Measurements from ENCODE around the gene NMU. TPM values are rescaled to one million over a fixed set of nuclear protein-coding genes. Genes with fewer than 3 reads are reported as not detected.

The NMU gene
- total and polyA plus RNA-seq, 9 of the 15 experiments (the other 6 are each of a cell fraction or from before 2014, with no cell fraction given): 73.8 to 846 (median 599) TPM

DNA sequence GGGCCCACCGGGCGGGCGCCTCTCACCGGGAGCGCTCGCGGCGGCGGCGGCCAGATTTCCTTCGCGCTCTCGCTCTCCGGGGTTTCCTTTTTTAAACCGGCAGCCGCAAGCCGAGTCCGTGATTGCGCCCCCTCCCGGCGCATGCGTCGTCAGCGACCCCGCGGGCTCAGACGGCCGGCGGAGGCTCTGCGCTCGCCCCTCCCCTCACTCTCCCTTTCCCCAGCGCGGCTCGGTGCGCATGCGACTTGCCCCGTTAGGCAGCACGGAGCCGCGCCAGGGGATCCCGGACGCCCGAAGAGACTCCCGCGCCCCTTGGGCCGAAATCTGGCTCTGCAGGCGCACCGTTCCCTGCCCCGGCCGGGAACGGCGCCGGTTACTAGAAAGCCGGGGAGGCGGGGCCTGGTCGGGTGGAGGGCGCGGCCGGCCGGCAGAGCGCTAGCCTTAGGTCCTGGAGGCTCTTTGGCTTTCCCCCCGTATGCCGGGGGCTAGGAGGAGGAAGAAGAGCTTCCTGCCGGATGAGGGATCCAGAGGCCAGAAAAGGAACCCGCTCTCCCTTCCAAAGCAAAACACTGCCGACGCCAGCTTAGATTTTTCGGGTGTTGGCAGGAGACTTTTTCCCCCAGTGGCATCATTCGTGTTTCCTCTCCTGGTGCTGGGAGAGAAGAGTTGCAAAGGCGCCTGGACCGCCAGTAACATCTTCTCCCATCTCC, 89.2 kb downstream of the NMU start, which contains the start of gene CLOCK (continued):
- TF ChIP-seq CHD7 (IDR thresholded peaks at IDR 0.05; ENCODE audit: low read depth, low read length) (no peak), NFE2L1 (tag; IDR thresholded peaks at IDR 0.05; ENCODE audit: borderline replicate concordance, low read depth) (no peak), ERF (CRISPR knock-in tag; IDR thresholded peaks at IDR 0.05) (0 out of 2 replicates have a peak, but pooled peaks have one; percentile 46), CBX5 (IDR thresholded peaks at IDR 0.05; ENCODE audit: borderline replicate concordance, low read depth) (no peak)
- TF ChIP-seq, protein P1, sequence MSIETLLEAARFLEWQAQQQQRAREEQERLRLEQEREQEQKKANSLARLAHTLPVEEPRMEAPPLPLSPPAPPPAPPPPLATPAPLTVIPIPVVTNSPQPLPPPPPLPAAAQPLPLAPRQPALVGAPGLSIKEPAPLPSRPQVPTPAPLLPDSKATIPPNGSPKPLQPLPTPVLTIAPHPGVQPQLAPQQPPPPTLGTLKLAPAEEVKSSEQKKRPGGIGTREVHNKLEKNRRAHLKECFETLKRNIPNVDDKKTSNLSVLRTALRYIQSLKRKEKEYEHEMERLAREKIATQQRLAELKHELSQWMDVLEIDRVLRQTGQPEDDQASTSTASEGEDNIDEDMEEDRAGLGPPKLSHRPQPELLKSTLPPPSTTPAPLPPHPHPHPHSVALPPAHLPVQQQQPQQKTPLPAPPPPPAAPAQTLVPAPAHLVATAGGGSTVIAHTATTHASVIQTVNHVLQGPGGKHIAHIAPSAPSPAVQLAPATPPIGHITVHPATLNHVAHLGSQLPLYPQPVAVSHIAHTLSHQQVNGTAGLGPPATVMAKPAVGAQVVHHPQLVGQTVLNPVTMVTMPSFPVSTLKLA (conservative IDR thresholded peaks at IDR 0.05): peak; percentile 35 to 72
- TF ChIP-seq, protein P2, sequence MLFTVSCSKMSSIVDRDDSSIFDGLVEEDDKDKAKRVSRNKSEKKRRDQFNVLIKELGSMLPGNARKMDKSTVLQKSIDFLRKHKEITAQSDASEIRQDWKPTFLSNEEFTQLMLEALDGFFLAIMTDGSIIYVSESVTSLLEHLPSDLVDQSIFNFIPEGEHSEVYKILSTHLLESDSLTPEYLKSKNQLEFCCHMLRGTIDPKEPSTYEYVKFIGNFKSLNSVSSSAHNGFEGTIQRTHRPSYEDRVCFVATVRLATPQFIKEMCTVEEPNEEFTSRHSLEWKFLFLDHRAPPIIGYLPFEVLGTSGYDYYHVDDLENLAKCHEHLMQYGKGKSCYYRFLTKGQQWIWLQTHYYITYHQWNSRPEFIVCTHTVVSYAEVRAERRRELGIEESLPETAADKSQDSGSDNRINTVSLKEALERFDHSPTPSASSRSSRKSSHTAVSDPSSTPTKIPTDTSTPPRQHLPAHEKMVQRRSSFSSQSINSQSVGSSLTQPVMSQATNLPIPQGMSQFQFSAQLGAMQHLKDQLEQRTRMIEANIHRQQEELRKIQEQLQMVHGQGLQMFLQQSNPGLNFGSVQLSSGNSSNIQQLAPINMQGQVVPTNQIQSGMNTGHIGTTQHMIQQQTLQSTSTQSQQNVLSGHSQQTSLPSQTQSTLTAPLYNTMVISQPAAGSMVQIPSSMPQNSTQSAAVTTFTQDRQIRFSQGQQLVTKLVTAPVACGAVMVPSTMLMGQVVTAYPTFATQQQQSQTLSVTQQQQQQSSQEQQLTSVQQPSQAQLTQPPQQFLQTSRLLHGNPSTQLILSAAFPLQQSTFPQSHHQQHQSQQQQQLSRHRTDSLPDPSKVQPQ (CRISPR knock-in tag; IDR thresholded peaks at IDR 0.05; ENCODE audit: borderline replicate concordance): no peak
- TF ChIP-seq, protein P3, sequence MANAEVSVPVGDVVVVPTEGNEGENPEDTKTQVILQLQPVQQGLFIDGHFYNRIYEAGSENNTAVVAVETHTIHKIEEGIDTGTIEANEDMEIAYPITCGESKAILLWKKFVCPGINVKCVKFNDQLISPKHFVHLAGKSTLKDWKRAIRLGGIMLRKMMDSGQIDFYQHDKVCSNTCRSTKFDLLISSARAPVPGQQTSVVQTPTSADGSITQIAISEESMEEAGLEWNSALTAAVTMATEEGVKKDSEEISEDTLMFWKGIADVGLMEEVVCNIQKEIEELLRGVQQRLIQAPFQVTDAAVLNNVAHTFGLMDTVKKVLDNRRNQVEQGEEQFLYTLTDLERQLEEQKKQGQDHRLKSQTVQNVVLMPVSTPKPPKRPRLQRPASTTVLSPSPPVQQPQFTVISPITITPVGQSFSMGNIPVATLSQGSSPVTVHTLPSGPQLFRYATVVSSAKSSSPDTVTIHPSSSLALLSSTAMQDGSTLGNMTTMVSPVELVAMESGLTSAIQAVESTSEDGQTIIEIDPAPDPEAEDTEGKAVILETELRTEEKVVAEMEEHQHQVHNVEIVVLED (CRISPR knock-in tag; IDR thresholded peaks at IDR 0.05): peak; percentile 12; the same call in 1 of the 2 replicates

All from K562 (cell line).